ENCODE data around the gene MYL6.
"Not testable (repeated sequence)": the region's sequence is repeated elsewhere in the genome, so short reads cannot be mapped to it uniquely, and the experiment has no call there.

DNA sequence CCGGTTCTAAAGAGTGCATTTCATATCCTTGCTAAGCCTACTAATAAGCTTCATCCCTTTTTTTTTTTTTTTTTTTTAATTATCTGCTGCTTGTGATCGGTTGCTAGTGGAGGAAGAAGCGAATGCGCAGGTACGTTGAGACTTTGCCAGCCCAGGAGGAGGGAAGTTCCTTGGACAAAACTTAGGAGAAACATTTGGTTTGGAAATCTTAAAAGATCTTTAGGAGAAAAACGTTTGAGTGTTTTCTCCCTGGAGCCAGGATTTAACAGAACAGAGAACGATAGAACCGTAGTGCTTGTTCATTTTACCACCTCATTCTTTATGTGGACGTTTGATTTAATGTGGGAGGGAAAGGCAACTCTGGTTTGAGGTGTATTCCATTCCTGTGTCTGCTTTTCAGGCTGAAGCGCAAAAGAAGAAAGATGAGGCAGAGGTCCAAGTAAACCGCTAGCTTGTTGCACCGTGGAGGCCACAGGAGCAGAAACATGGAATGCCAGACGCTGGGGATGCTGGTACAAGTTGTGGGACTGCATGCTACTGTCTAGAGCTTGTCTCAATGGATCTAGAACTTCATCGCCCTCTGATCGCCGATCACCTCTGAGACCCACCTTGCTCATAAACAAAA is 41.0 kb upstream of the MYL6 start:
- TF ChIP-seq CTCF (IDR thresholded peaks at IDR 0.05); RAD21 (IDR thresholded peaks at IDR 0.05; ENCODE audit: low read length); EZH2phosphoT487 (IDR thresholded peaks at IDR 0.05; ENCODE audit: borderline replicate concordance, low read depth); NRF1 (IDR thresholded peaks at IDR 0.05; ENCODE audit: low read depth, low read length); SIN3A (IDR thresholded peaks at IDR 0.05; ENCODE audit: borderline replicate concordance, low read depth, low read length); POLR2AphosphoS5 (IDR thresholded peaks at IDR 0.05; ENCODE audit: low read depth, low read length); CHD2 (IDR thresholded peaks at IDR 0.05; ENCODE audit: low read length, partially characterized antibody); TAF1 (IDR thresholded peaks at IDR 0.05; ENCODE audit: borderline replicate concordance, low read depth, low read length); NFIC (IDR thresholded peaks at IDR 0.05; ENCODE audit: borderline replicate concordance); ELF1 (IDR thresholded peaks at IDR 0.05); IRF3 (IDR thresholded peaks at IDR 0.05; ENCODE audit: low read depth, low read length); USF2 (IDR thresholded peaks at IDR 0.05; ENCODE audit: borderline replicate concordance, low read depth, low read length): not testable (repeated sequence)

Data from SK-N-SH (cell line).